K562 (cell line): Measurements from ENCODE around the gene RGS9BP. TPM values are rescaled to one million over a fixed set of nuclear protein-coding genes. Genes with fewer than 3 reads are reported as not detected.

Source experiments
- ATAC-seq: fragments of 200-7000 bp; cut with Tn5 transposase; 3 replicates; pipeline ENCODE4 v1.9.1; 2020; ENCODE audit warnings: moderate library complexity
- BruUV-seq: library from RNA; stranded (reverse); fragments of 400-500 nt; replicated peaks from 2 replicates; lab custom pipeline; 2021; lab: Mats Ljungman, UMichigan
- CTCF ChIA-PET: fragments of 300-600 bp; formaldehyde crosslinking; extraction: SDS; loops from one replicate; lab custom pipeline; 2021; ENCODE audit warnings: low intra/inter-chr PET ratio; lab: Yijun Ruan, JAX
- POLR2A ChIA-PET: fragments of 300-600, 350-650 bp; sonication (Branson Sonifier 250); formaldehyde crosslinking; extraction: SDS; loops from one replicate; lab custom pipeline; 2021; ENCODE audit warnings: antibody characterized with exemption, inconsistent platforms; lab: Yijun Ruan, JAX
- DNase-seq, 4 experiments: peaks; one replicate each; pipeline versions ENCODE4 v3.0.0 to v3.0.0-alpha.2; 2011 to 2018; ENCODE audit warnings: low spot score in 3 of 4, mixed read lengths in 3 of 4; ENCODE audit errors: extremely low read depth in 1 of 4
- FAIRE-seq: peaks from 2 replicates; lab custom pipeline; 2011; peaks lifted over from hg19 to GRCh38; lab: Jason Lieb, UNC
- H2AFZ ChIP-seq: 2 replicates; pipeline ENCODE4 v1.6.0; 2011; ENCODE audit warnings: low read depth, low read length, control low read depth, inconsistent platforms
- H3K27ac ChIP-seq: fragments of 200-600 bp; 3 replicates; pipeline ENCODE4 v1.8.0; 2011; ENCODE audit warnings: low read depth, mild to moderate bottlenecking, control low read depth, inconsistent platforms, low read length, moderate library complexity, mixed read lengths; ENCODE audit errors: extremely low read depth
- H3K27me3 ChIP-seq, 2 experiments: fragments of 300-600 bp in 1 of 2; 2 replicates in 1 of 2; 3 replicates in 1 of 2; pipeline versions ENCODE4 v1.6.0 to v1.8.0; 2011; ENCODE audit warnings: inconsistent platforms in 2 of 2, low read length in 2 of 2, mild to moderate bottlenecking in 1 of 2, mixed read lengths in 1 of 2, moderate library complexity in 1 of 2; ENCODE audit not compliant: control insufficient read depth in 2 of 2, insufficient read depth in 2 of 2
- H3K36me3 ChIP-seq: fragments of 300-600 bp; 3 replicates; pipeline ENCODE4 v1.8.0; 2011; ENCODE audit warnings: mild to moderate bottlenecking, low read length, inconsistent platforms; ENCODE audit not compliant: control insufficient read depth, insufficient read depth
- H3K4me1 ChIP-seq, 2 experiments: fragments of 200-600 bp in 1 of 2; replicated peaks in 1 of 2; 2 replicates in 1 of 2; 3 replicates in 1 of 2; pipeline versions ENCODE4 v1.5.1 to v1.8.0; 2011; ENCODE audit warnings: inconsistent platforms in 2 of 2, low read length in 2 of 2, mild to moderate bottlenecking in 1 of 2, mixed read lengths in 1 of 2, moderate library complexity in 1 of 2; ENCODE audit not compliant: control insufficient read depth in 2 of 2, insufficient read depth in 2 of 2
- H3K4me2 ChIP-seq: 2 replicates; pipeline ENCODE4 v1.6.1; 2011; ENCODE audit warnings: low read length, control low read depth, inconsistent platforms, mixed read lengths; ENCODE audit not compliant: insufficient read depth
- H3K4me3 ChIP-seq: fragments of 200-600 bp; sonication (generic), shearing (Covaris generic); 2 replicates; pipeline ENCODE4 v1.5.1; 2016; ENCODE audit warnings: control low read depth, inconsistent platforms
- H3K79me2 ChIP-seq: fragments of 200-600 bp; 3 replicates; pipeline ENCODE4 v1.8.0; 2011; ENCODE audit warnings: low read length, inconsistent platforms; ENCODE audit not compliant: control insufficient read depth, insufficient read depth
- H3K9ac ChIP-seq, 2 experiments: 2 replicates each; pipeline versions ENCODE4 v1.6.0 to v1.6.1; 2011; ENCODE audit warnings: low read depth in 2 of 2, low read length in 2 of 2, control low read depth in 1 of 2, inconsistent platforms in 1 of 2, mild to moderate bottlenecking in 1 of 2, mixed read lengths in 1 of 2; ENCODE audit not compliant: insufficient read depth in 1 of 2
- H3K9me1 ChIP-seq: one replicate; pipeline ENCODE4 v1.6.0; 2011; ENCODE audit warnings: inconsistent platforms, mild to moderate bottlenecking, low read length, moderate library complexity; ENCODE audit not compliant: control insufficient read depth, insufficient read depth
- H3K9me3 ChIP-seq: replicated peaks from 2 replicates; pipeline ENCODE4 v1.5.1; 2011; ENCODE audit warnings: low read depth, low read length, inconsistent platforms; ENCODE audit not compliant: control insufficient read depth, insufficient read depth
- H4K20me1 ChIP-seq: replicated peaks from 2 replicates; pipeline ENCODE4 v1.6.1; 2011; ENCODE audit warnings: low read length, inconsistent platforms, mixed read lengths; ENCODE audit not compliant: control insufficient read depth, insufficient read depth
- ARHGAP35 ChIP-seq: fragments of 450-650 bp; IDR thresholded peaks from 2 replicates; pipeline ENCODE4 v1.6.1; 2018; ENCODE audit not compliant: partially characterized antibody
- COPS2 ChIP-seq: fragments of 450-650 bp; conservative IDR thresholded peaks from 2 replicates; pipeline ENCODE4 v1.6.1; 2016; ENCODE audit warnings: mild to moderate bottlenecking, moderate library complexity
- DNMT1 ChIP-seq: fragments of 450-650 bp; IDR thresholded peaks from 2 replicates; pipeline ENCODE4 v1.6.1; 2016; ENCODE audit warnings: antibody characterized with exemption, mild to moderate bottlenecking
- NR3C1 ChIP-seq: sonication (generic); formaldehyde crosslinking; IDR thresholded peaks from 2 replicates; pipeline ENCODE4 v1.8.1; 2022; ENCODE audit warnings: missing genetic modification reagents
- ZKSCAN8 ChIP-seq: fragments of 200-800 bp; sonication (Bioruptor generic); IDR thresholded peaks from 2 replicates; pipeline ENCODE4 v1.6.1; 2016; ENCODE audit warnings: missing genetic modification characterization, missing compliant biosample characterization
- ZNF12 ChIP-seq: sonication (generic); formaldehyde crosslinking; IDR thresholded peaks from 2 replicates; pipeline ENCODE4 v1.4.0; 2020; ENCODE audit warnings: mild to moderate bottlenecking, missing genetic modification reagents
- ZNF644 ChIP-seq: fragments of 200-800 bp; sonication (Bioruptor generic); IDR thresholded peaks from 2 replicates; pipeline ENCODE4 v1.6.1; 2016; ENCODE audit warnings: low read depth, missing genetic modification characterization, missing compliant biosample characterization
- ZNF695 ChIP-seq: fragments of 450-650 bp; formaldehyde crosslinking; IDR thresholded peaks from 2 replicates; pipeline ENCODE4 v1.4.0; 2020; ENCODE audit warnings: mild to moderate bottlenecking, moderate library complexity
- ZNF717 ChIP-seq: fragments of 250-450 bp; sonication (Bioruptor Pico); IDR thresholded peaks from 2 replicates; pipeline ENCODE4 v1.5.0; 2021
- ZNF785 ChIP-seq: fragments of 250-450 bp; sonication (Bioruptor Pico); IDR thresholded peaks from 2 replicates; pipeline ENCODE4 v1.4.0; 2020; ENCODE audit warnings: mild to moderate bottlenecking
- WGBS: fragments of 100-300 bp; shearing (Covaris generic); methylation state at CpG from one replicate; pipeline ENCODE4 v1.1.6; 2016; ENCODE audit warnings: low coverage, mixed read lengths; ENCODE audit not compliant: insufficient coverage; ENCODE audit errors: missing lambda C conversion rate; 5-methylcytosine and 5-hydroxymethylcytosine counted together
- in situ Hi-C: fragments of 300-500 bp; cut with MboI; formaldehyde crosslinking; loops from 4 replicates; pipeline ENCODE4 v1.15.0; 2018; ENCODE audit warnings: inconsistent platforms, mixed read lengths
- intact Hi-C: fragments of 100-400 bp; cut with micrococcal nuclease; formaldehyde crosslinking; loops from 2 replicates; pipeline ENCODE4 v1.14.2; 2022
- polyA plus RNA-seq, 8 experiments: library from polyadenylated mRNA; depleted of rRNA in 4 of 8; stranded (reverse) in 5 of 8; unstranded in 3 of 8; fragments of >200 nt; fragmentation: Nextera tagmentation in 2 of 8; fragmentation: Illumina TruSeq in 1 of 8; extraction: Ambion mirVana in 2 of 8; extraction: Trizol in 1 of 8; gene quantifications; 2 replicates each; pipeline versions ENCODE4 v1.2.1 to v1.2.3, GENCODE V29; 2011 to 2014; ENCODE audit warnings: inconsistent platforms in 1 of 8, missing spikeins in 1 of 8
- total RNA-seq, 7 experiments: library from RNA; depleted of rRNA in 6 of 7; stranded (reverse); fragments of >200 nt in 6 of 7; fragmentation: Illumina TruSeq in 2 of 7; extraction: Trizol in 2 of 7; gene quantifications; 2 replicates each; pipeline versions ENCODE4 v1.2.1 to v1.2.3, GENCODE V29; 2011 to 2021; ENCODE audit warnings: low replicate concordance in 1 of 7
- TF ChIP-seq, protein P1 (sequence below): fragments of 250-450 bp; sonication (Bioruptor Pico); IDR thresholded peaks from 2 replicates; pipeline ENCODE4 v1.5.0; 2021; ENCODE audit warnings: mild to moderate bottlenecking, borderline replicate concordance
- TF ChIP-seq, protein P2 (sequence below): fragments of 450-650 bp; IDR thresholded peaks from 2 replicates; pipeline ENCODE4 v1.6.1; 2016; ENCODE audit warnings: low read depth

Gene RGS9BP
- total and polyA plus RNA-seq, 9 of the 15 experiments (the other 6 are each of a cell fraction or from before 2014, with no cell fraction given) = 0.03 to 1.3 (median 0.49) TPM

DNA sequence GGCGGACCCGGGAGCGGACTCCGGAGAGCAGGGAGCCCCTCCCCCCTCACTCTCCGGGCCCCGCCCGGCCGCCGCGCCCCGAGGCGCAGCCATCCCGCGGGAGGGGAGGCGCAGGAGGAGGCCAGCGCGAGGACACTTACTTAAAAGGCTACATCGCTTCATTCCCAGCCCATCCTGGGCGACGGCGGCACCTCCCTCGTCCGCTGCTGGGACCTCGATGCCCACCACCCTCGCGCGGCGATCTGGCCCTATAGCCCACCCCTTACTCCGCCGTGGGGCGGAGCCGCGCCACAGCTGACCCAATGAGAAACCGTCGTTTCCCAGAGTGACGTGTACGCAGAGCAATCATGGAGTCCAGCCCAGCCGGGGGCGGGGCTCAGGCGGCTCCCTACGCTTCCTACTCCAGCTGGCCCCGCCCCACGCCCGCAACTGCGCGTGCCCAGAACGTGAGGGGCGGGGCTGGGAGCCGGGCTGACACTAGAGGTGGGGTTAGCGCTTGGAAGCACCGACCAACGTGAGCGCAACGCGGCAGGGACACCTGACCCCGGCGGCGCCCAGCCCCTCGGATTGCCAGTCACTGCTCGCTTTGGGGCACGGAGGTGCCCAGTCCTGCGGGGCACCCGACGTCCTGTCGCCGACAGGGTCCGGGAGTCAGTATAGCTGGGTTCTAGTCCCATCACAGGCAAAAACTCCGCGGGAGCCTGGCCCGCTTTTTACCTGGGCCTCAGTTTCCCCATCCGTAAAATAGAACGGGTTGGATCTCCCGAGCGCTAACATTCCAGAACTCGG is 523 bp upstream of the RGS9BP start, which contains the start of gene ANKRD27:
ANKRD27 (minus strand) TSS at position 250 of the 789 bp plus-strand sequence. CDS start 16,165 bp downstream, outside the sequence.
- Histone ChIP-seq H3K27me3 (no peaks in the 10 kb centered on the region), H3K9ac (peak within 1 kb of the TSS; percentile 71 to 96), H2AFZ (peak within 1 kb of the TSS; percentile 96), H3K4me1 (peaks cover 41 to 61% of the 10 kb centered on the region in 2 experiments), H3K79me2 (peaks cover 49% of the 10 kb centered on the region), H4K20me1 (no peaks in the 10 kb centered on the region; the same call in 1 of the 2 replicates), H3K9me1 (no peaks in the 10 kb centered on the region), H3K4me2 (peak within 1 kb of the TSS; percentile 91), H3K9me3 (no peaks in the 10 kb centered on the region; the same call in 1 of the 2 replicates), H3K27ac (peak within 1 kb of the TSS; percentile 79), H3K36me3 (peaks cover 10% of the 10 kb centered on the region; the same call in 1 of the 3 replicates), H3K4me3 (peak within 1 kb of the TSS; percentile 92)
- FAIRE-seq (peak; percentile 97), ATAC-seq (peak; percentile 95), DNase-seq (peak; percentile 98 to 99 (median 98))
- under 1% methylated on average over 45 of the region's 75 CpGs for WGBS
- CTCF ChIA-PET = no interaction called here
- intact Hi-C loops = loop anchor here (1.0 to 5.0 kb wide), 2 partner anchors 12 to 93 kb away; partner anchors contain the start of gene PDCD5
- no TSS peak for BruUV-seq
- in situ Hi-C loops = no loop called here
- POLR2A ChIA-PET = interaction anchor here (1.0 to 1.2 kb wide), 3 partner anchors 9 to 18 kb away, joined by 4 to 6 read pairs (median 4); partner anchors contain the start of gene NUDT19
- TF ChIP-seq COPS2 (no peak), ARHGAP35 (no peak), ZNF785 (CRISPR knock-in tag) (no peak), ZNF695 (no peak), ZNF644 (tag) (no peak), NR3C1 (CRISPR knock-in tag) (no peak), DNMT1 (no peak), ZNF12 (CRISPR knock-in tag) (no peak), ZKSCAN8 (CRISPR knock-in tag) (no peak), ZNF717 (CRISPR knock-in tag) (no peak)
- TF ChIP-seq, protein P1, sequence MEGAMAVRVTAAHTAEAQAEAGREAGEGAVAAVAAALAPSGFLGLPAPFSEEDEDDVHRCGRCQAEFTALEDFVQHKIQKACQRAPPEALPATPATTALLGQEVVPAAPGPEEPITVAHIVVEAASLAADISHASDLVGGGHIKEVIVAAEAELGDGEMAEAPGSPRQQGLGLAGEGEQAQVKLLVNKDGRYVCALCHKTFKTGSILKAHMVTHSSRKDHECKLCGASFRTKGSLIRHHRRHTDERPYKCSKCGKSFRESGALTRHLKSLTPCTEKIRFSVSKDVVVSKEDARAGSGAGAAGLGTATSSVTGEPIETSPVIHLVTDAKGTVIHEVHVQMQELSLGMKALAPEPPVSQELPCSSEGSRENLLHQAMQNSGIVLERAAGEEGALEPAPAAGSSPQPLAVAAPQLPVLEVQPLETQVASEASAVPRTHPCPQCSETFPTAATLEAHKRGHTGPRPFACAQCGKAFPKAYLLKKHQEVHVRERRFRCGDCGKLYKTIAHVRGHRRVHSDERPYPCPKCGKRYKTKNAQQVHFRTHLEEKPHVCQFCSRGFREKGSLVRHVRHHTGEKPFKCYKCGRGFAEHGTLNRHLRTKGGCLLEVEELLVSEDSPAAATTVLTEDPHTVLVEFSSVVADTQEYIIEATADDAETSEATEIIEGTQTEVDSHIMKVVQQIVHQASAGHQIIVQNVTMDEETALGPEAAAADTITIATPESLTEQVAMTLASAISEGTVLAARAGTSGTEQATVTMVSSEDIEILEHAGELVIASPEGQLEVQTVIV (CRISPR knock-in tag) = no peak
- TF ChIP-seq, protein P2, sequence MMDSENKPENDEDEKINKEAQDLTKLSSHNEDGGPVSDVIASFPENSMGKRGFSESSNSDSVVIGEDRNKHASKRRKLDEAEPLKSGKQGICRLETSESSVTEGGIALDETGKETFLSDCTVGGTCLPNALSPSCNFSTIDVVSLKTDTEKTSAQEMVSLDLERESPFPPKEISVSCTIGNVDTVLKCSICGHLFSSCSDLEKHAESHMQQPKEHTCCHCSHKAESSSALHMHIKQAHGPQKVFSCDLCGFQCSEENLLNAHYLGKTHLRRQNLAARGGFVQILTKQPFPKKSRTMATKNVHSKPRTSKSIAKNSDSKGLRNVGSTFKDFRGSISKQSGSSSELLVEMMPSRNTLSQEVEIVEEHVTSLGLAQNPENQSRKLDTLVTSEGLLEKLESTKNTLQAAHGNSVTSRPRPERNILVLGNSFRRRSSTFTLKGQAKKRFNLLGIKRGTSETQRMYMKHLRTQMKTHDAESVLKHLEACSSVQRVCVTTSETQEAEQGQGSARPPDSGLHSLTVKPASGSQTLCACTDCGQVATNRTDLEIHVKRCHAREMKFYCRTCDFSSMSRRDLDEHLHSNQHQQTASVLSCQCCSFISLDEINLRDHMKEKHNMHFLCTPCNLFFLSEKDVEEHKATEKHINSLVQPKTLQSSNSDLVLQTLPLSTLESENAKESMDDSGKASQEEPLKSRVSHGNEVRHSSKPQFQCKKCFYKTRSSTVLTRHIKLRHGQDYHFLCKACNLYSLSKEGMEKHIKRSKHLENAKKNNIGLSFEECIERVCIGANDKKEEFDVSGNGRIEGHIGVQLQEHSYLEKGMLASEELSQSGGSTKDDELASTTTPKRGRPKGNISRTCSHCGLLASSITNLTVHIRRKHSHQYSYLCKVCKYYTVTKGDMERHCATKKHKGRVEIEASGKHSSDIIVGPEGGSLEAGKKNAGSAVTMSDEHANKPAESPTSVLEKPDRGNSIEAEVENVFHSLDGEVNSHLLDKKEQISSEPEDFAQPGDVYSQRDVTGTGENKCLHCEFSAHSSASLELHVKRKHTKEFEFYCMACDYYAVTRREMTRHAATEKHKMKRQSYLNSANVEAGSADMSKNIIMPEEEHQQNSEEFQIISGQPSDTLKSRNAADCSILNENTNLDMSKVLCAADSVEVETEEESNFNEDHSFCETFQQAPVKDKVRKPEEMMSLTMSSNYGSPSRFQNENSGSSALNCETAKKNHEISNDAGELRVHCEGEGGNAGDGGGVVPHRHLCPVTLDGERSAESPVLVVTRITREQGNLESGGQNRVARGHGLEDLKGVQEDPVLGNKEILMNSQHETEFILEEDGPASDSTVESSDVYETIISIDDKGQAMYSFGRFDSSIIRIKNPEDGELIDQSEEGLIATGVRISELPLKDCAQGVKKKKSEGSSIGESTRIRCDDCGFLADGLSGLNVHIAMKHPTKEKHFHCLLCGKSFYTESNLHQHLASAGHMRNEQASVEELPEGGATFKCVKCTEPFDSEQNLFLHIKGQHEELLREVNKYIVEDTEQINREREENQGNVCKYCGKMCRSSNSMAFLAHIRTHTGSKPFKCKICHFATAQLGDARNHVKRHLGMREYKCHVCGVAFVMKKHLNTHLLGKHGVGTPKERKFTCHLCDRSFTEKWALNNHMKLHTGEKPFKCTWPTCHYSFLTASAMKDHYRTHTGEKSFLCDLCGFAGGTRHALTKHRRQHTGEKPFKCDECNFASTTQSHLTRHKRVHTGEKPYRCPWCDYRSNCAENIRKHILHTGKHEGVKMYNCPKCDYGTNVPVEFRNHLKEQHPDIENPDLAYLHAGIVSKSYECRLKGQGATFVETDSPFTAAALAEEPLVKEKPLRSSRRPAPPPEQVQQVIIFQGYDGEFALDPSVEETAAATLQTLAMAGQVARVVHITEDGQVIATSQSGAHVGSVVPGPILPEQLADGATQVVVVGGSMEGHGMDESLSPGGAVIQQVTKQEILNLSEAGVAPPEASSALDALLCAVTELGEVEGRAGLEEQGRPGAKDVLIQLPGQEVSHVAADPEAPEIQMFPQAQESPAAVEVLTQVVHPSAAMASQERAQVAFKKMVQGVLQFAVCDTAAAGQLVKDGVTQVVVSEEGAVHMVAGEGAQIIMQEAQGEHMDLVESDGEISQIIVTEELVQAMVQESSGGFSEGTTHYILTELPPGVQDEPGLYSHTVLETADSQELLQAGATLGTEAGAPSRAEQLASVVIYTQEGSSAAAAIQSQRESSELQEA = no peak
